GM12891 (cell line): Measurements from ENCODE around the gene INSR.

Source experiments
- DNase-seq: peaks from one replicate; pipeline ENCODE4 v3.0.0; 2011; ENCODE audit warnings: low spot score; ENCODE audit not compliant: insufficient read length
- FAIRE-seq: peaks from 2 replicates; lab custom pipeline; 2011; peaks lifted over from hg19 to GRCh38; lab: Jason Lieb, UNC
- PAX5 ChIP-seq: IDR thresholded peaks from 2 replicates; pipeline ENCODE4 v1.6.1; 2011; ENCODE audit warnings: low read length, moderate library complexity, mild to moderate bottlenecking; ENCODE audit not compliant: insufficient read depth, severe bottlenecking
- POLR2A ChIP-seq: IDR thresholded peaks from 2 replicates; pipeline ENCODE4 v1.6.1; 2011; ENCODE audit warnings: low read depth, low read length, control low read depth
- POLR2AphosphoS5 ChIP-seq: IDR thresholded peaks from 2 replicates; pipeline ENCODE4 v1.6.1; 2011; ENCODE audit warnings: low read depth, low read length, control low read depth
- POU2F2 ChIP-seq: IDR thresholded peaks from 2 replicates; pipeline ENCODE4 v1.6.1; 2011; ENCODE audit warnings: low read depth, mild to moderate bottlenecking, control low read depth, low read length, moderate library complexity
- SPI1 ChIP-seq: IDR thresholded peaks from 2 replicates; pipeline ENCODE4 v1.6.1; 2011; ENCODE audit warnings: low read depth, low read length, control low read depth
- TAF1 ChIP-seq: IDR thresholded peaks from 2 replicates; pipeline ENCODE4 v1.6.1; 2011; ENCODE audit warnings: low read depth, low read length, control low read depth

INSR gene

DNA sequence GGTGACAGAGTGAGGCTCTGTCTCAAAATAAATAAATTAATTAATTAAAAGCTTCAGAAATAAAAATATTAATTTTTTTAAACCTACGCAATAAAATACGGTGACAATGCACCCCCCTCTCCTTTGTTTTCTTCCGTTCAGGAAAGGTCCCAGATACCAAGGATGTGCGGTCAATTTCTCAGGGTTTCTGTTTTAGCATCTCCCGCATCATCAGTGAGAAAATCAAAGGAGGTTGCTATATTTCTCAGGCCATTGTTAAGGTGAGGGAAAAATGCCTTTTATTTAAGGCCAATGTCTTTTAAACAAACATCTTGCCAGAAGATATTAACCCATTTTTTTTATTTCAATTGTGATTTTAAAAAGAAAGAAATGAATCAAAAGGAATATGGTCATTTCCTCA lies 111.7 kb downstream of the INSR start:
- FAIRE-seq (no peak), DNase-seq (no peak)

GRCh38 chr19:7179917-7180306 lies 114.3 kb downstream of the INSR start:
- FAIRE-seq: peak; percentile 50

More for the DNA sequence above, 111.7 kb downstream of the INSR start:
- TF ChIP-seq PAX5 (no peak), SPI1 (no peak)

DNA sequence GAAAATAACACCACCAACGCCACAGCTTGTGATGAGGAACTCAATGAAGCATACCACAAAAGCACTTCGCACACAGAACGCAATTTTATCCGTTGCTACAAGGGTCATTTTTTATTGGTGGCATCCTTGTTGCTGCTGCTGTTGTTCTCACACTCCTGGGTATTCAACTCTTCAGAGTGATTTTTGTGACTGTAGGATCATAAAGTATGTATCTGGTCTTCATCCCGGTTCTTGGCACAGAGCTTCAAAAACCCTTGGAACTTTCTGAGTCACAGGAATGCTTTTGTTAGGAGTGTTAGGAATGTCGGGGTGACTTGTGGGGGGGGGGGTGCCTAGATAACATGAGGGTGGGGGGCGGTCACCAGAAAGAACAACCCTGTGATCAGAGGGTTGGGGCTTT lies 116.3 kb downstream of the INSR start:
- no peak for TF ChIP-seq POLR2A
- no peak for TF ChIP-seq POLR2AphosphoS5
- no peak for TF ChIP-seq SPI1
- TF ChIP-seq PAX5: no peak
- TF ChIP-seq TAF1: no peak
- no peak for TF ChIP-seq POU2F2
- DNase-seq (no peak), FAIRE-seq (peak; percentile 47)

More at GRCh38 chr19:7179917-7180306, 114.3 kb downstream of the INSR start:
- DNase-seq: no peak
- no peak for TF ChIP-seq POLR2A
- TF ChIP-seq POU2F2: no peak
- TF ChIP-seq PAX5: no peak
- TF ChIP-seq SPI1: no peak
- TF ChIP-seq POLR2AphosphoS5: no peak
- TF ChIP-seq TAF1: no peak

- TF ChIP-seq POLR2A (no peak), TAF1 (no peak), SPI1 (no peak), POLR2AphosphoS5 (no peak), POU2F2 (no peak), PAX5 (no peak)
- FAIRE-seq: no peak
- DNase-seq: no peak
These were observed 117.4 kb downstream of the INSR start for GRCh38 chr19:7176792-7177191.

DNA sequence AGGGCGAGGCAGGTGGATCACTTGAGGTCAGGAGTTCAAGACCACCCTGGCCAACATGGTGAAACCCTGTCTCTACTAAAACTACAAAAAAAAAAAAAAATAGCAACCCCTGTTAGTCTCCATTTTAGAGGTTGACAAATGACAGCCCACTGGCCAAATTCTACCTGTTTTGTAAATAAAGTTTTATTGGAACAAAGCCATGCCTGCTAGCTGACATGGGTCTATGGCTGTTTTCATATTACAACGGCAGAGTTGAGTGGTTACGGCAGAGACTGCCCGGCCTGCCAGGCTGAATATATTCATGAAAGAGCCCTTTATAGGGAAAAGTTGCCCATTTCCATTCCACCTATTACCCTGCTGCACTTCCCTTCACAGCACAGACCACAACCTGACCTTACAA lies 121.4 kb downstream of the INSR start:
- DNase-seq (no peak), FAIRE-seq (no peak)
- no peak for TF ChIP-seq POLR2A
- no peak for TF ChIP-seq TAF1
- TF ChIP-seq SPI1: no peak
- no peak for TF ChIP-seq POU2F2
- TF ChIP-seq PAX5: no peak
- TF ChIP-seq POLR2AphosphoS5: no peak

GRCh38 chr19:7170983-7171382 lies 123.2 kb downstream of the INSR start:
- DNase-seq (no peak), FAIRE-seq (no peak)
- no peak for TF ChIP-seq POLR2A
- no peak for TF ChIP-seq POLR2AphosphoS5
- no peak for TF ChIP-seq SPI1
- TF ChIP-seq POU2F2: no peak
- no peak for TF ChIP-seq TAF1
- no peak for TF ChIP-seq PAX5

DNA sequence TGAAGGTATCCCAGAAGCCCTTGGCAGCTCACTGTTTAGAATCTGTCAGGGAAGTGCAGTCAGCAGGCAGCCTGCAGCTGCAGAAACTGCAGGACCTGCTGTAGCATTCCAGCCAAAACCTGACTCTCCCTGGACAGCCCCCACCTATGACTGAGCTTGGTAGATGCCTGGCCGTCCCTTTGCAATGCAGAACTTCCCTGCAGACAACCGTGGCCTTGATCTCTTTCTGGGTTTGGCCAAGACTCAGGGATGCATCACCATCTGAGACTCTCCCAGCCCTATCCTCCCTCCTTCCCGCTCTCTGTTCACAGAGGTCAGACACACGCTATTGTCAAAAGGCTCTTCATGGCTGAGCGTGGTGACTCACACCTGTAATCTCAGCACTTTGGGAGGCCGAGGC lies 125.3 kb downstream of the INSR start:
- FAIRE-seq (no peak), DNase-seq (no peak)
- TF ChIP-seq PAX5 (no peak), POU2F2 (no peak), SPI1 (no peak), POLR2AphosphoS5 (no peak), POLR2A (no peak)

DNA sequence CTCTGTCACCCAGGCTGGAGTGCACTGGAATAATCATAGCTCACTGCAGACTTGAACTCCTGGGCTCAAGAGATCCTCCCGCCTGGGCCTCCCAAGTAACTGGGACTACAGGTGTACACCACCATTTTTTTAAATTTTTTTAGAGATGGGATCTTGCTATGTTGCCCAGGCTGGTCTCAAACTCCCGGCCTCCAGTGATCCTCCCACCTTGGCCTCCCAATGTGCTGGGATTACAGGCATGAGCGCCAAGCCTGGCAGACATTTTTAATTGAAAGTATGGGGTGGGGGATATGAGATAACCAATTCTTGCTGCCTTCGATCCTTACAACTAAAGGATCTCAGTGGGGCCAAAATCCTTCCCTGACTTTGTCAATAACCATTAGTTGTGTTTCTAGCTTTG lies 132.9 kb downstream of the INSR start:
- FAIRE-seq: no peak
- no peak for DNase-seq
- TF ChIP-seq POLR2AphosphoS5 (no peak), SPI1 (no peak), POU2F2 (no peak), POLR2A (no peak), PAX5 (no peak), TAF1 (no peak)

DNA sequence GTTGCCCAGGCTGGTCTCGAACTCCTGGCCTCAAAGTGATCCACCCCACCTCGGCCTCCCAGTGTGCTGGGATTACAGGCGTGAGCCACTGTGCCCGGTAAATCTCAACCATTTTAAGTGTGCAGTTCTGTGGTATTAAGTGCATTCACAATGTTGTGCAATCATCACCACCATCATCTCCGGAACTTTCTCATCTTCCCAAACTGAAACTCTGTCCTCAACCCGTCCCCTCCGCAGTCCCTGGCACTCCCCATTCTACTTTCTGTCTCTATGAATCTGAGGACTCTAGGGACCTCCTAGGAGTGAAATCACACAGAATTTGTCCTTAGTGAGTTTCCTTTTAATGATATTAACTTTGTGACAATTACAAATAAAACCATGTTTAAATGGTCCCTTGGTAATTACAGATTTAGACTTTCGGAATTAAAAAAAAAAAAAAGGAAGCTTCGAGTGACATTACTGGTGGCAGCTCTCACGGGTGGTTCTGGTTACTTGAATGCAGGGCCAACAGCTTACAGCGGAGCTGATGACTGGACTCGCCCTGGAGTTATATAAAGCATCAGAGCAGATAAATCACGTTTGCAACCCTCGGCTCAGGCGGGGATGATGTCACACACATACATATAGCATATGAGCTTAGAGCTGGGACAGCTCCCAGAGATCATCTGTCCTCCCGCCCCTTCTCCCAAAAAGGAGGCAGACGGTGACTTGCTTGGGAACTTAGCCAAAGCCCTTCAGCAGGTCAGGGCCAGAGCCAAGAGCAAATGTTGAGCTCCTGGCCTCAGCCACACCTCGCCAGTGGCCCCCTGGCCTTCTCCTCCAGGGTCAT lies 134.9 kb downstream of the INSR start:
- TF ChIP-seq POLR2A (no peak), POU2F2 (no peak), SPI1 (no peak), TAF1 (no peak), POLR2AphosphoS5 (no peak), PAX5 (no peak)
- FAIRE-seq (no peak), DNase-seq (no peak)

DNA sequence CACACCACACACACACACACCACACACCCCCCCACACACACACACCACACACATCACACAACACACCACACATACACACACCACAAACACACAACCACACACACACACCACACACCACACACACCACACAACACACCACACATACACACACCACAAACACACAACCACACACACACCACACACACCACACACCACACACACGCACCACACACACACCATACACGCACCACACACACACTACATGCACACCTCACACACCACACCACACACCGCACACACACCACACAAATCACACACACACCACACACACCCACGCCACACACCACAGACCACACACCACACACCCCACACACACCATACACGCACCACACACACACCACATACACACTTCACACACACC lies 141.2 kb downstream of the INSR start:
- DNase-seq: no peak
- no peak for TF ChIP-seq POU2F2
- no peak for TF ChIP-seq POLR2AphosphoS5
- no peak for TF ChIP-seq SPI1
- TF ChIP-seq PAX5: no peak
- no peak for TF ChIP-seq TAF1
- TF ChIP-seq POLR2A: no peak
- FAIRE-seq: peak; percentile 99
